Skeletal muscle tissue (tissue), 1 donor: ENCODE results near the gene GPX4. TPM values are rescaled to one million over a fixed set of nuclear protein-coding genes. Genes with fewer than 3 reads are reported as not detected.

Source experiments
- total RNA-seq: library from RNA; depleted of rRNA; stranded (reverse); fragments of >200 nt; gene quantifications from one replicate; pipeline ENCODE4 v1.2.3, GENCODE V29; 2014

Gene GPX4
- total RNA-seq, 1 donor from 2014 or later: 139 TPM

Other genes starting within 250 kb of the GPX4 start
- gene CFD, start 244.3 kb upstream of the GPX4 start, total RNA-seq: 33.4 TPM
- gene MED16, start 210.8 kb upstream of the GPX4 start, total RNA-seq: 18.3 TPM
- not detected for gene RNU6-9, start 210.5 kb upstream of the GPX4 start, total RNA-seq
- gene R3HDM4, start 190.8 kb upstream of the GPX4 start, total RNA-seq: 30.8 TPM
- not detected for gene KISS1R, start 186.7 kb upstream of the GPX4 start, total RNA-seq
- 2.6 TPM for gene ARID3A, start 178.0 kb upstream of the GPX4 start, total RNA-seq
- 35.5 TPM for gene WDR18, start 119.6 kb upstream of the GPX4 start, total RNA-seq
- not detected for gene GRIN3B, start 103.6 kb upstream of the GPX4 start, total RNA-seq
- 25.6 TPM for gene TMEM259, start 82.9 kb upstream of the GPX4 start, total RNA-seq
- not detected for gene RNU6-2, start 82.5 kb upstream of the GPX4 start, total RNA-seq
- 40.2 TPM for gene CNN2, start 77.4 kb upstream of the GPX4 start, total RNA-seq
- 6.8 TPM for gene ABCA7, start 63.9 kb upstream of the GPX4 start, total RNA-seq
- gene ARHGAP45, start 36.8 kb upstream of the GPX4 start, total RNA-seq: 8.9 TPM
- gene POLR2E, start 8.6 kb upstream of the GPX4 start, total RNA-seq: 39.1 TPM
- gene SBNO2, start 70.3 kb downstream of the GPX4 start, total RNA-seq: 10.4 TPM
- 51.7 TPM for gene STK11, start 101.8 kb downstream of the GPX4 start, total RNA-seq
- not detected for gene CBARP, start 134.0 kb downstream of the GPX4 start, total RNA-seq
- gene ATP5F1D, start 137.8 kb downstream of the GPX4 start, total RNA-seq: 24.5 TPM
- 5.2 TPM for gene MIDN, start 144.6 kb downstream of the GPX4 start, total RNA-seq
- 413 TPM for gene CIRBP, start 165.3 kb downstream of the GPX4 start, total RNA-seq
- 9.4 TPM for gene FAM174C, start 171.5 kb downstream of the GPX4 start, total RNA-seq
- 1.0 TPM for gene EFNA2, start 181.9 kb downstream of the GPX4 start, total RNA-seq